Retinal pigment epithelial cell (primary cell): ENCODE measurements around the gene CELSR3.
A peak's percentile ranks its signal among the peaks of the same experiment; 100 is the strongest.

Experiments
- DNase-seq: peaks from one replicate; pipeline ENCODE4 v3.0.0-alpha.2; 2010; ENCODE audit warnings: low read depth
- H3K4me3 ChIP-seq: 2 replicates; pipeline ENCODE4 v1.5.1; 2011; ENCODE audit warnings: mild to moderate bottlenecking, low read length, control low read depth, moderate library complexity
- TF ChIP-seq, protein P1 (sequence below): conservative IDR thresholded peaks from 2 replicates; pipeline ENCODE4 v1.5.1; 2011; ENCODE audit warnings: low read depth, low read length, control low read depth, inconsistent platforms

The CELSR3 gene

DNA sequence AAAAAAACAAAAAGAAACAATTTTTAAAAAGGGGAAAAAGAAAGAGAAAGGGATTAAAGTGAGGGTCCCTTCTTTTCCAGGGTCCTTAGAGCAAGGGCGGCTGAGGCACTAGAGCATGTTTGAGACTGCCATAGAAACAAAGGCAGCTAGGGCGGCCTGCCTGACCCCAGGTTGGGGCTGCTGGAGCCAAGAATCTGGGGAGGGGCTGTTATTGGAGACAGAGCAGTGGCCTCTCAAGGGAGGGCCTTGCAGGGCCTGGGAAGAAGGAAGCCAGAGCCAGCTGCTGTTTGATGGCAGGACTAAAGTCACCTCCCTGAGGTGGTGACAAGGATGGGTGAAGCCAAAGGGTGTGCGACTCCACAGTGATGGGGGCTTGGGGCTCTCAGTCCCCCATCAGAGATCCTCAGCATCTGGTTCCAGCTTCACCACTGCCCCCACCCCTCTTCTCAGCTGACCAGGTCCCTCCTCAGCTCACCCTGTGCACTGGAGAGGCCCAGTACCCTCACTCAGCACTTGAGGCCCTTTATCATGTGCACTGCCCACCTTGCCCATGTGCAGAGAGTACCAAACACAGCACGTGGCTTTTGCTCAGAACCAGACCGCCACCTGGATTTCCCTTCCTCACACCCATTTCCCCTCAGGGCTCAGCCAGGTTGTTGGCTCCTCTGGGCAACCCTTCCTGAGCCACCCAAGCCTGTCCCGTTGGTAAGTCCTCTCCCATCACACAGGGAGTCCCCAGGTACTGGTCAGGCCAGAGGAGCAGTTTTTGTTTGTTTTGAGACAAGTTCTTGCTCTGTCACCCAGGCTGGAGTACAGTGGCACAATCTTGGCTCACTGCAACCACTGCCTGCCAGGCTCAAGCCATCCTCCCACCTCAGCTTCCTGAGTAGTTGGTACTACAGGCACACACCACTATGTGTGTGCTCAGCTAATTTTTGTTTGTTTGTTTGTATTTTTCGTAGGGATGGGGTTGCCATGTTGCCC lies 42.9 kb downstream of the CELSR3 start:
- H3K4me3 ChIP-seq = no peak overlapping the region
- TF ChIP-seq, protein P1, sequence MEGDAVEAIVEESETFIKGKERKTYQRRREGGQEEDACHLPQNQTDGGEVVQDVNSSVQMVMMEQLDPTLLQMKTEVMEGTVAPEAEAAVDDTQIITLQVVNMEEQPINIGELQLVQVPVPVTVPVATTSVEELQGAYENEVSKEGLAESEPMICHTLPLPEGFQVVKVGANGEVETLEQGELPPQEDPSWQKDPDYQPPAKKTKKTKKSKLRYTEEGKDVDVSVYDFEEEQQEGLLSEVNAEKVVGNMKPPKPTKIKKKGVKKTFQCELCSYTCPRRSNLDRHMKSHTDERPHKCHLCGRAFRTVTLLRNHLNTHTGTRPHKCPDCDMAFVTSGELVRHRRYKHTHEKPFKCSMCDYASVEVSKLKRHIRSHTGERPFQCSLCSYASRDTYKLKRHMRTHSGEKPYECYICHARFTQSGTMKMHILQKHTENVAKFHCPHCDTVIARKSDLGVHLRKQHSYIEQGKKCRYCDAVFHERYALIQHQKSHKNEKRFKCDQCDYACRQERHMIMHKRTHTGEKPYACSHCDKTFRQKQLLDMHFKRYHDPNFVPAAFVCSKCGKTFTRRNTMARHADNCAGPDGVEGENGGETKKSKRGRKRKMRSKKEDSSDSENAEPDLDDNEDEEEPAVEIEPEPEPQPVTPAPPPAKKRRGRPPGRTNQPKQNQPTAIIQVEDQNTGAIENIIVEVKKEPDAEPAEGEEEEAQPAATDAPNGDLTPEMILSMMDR = no peak
- DNase-seq = no peak

GRCh38 chr3:48617559-48617958 lies 45.1 kb downstream of the CELSR3 start:
- no peak for DNase-seq
- H3K4me3 ChIP-seq = no peak overlapping the region
- TF ChIP-seq, protein P1 = no peak

DNA sequence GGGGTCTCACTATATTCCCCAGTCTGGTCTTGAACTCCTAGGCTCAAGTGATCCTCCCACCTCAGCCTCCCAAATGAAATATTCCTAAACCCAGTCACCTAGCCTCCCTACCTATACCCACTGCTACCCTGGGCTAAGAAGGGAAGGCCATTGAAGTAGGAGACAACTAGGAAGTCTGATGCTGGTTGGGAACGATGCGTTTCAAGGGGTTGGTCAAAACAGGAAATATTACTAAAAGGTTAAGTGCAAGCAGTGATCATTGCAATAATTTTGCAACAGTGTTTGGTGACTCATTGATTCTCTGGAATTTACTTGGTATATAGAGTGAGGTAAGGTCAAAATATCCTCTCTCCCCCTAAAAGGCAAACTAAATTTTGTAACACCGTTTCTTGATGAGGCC lies 48.6 kb downstream of the CELSR3 start:
- no peak for DNase-seq
- TF ChIP-seq, protein P1 = no peak
- H3K4me3 ChIP-seq = no peak overlapping the region

GRCh38 chr3:48612309-48612708 lies 50.4 kb downstream of the CELSR3 start:
- DNase-seq = no peak
- TF ChIP-seq, protein P1 = no peak
- H3K4me3 ChIP-seq = no peak overlapping the region

DNA sequence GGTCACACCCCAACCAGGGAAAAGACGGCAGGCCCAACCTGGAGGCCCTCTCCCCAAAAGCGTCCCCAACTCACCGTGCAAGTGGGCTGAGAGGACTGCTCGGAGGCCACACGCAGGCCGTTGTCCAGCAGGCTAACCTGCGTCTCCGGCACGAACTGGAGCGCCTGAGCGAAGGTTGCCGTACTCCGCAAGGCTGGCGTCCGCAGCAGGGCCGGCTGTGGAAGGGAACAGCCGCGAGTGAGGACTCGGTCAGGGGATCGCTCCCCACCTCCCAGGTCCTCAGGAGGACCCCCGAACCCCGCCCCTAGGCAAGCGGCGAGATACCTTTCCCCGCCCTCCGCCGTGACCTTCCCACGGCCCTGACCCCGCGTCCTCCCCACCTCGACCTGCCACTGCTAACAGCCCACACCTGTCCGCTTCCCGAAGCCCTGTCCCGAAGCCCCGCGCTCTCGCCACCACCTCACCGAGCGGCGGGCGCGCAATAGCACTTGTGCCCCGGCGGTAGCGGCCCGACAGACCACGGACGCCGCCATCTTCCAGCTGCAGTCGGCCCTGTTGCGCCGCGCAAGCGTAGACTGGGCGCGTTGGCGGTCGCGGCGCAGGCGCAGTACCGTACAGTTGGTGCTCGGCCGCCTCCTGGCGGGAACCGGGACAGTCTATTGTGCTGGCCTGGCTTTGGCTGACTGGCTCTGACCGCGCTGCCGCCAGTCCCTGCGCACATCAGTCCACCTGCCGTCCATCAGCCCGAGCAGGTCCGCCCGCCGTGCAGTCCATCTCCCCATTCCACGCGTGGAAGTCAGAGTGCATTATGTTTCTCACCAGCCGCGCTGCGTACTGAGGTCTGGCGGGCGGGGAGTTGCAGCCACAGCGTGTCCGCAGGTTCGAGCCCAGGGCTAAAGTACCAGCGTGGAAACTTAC lies 53.3 kb downstream of the CELSR3 start, which contains the start of gene UQCRC1:
TSS of gene UQCRC1 (minus strand) at position 559 of the 918 bp plus-strand sequence. CDS start at position 533, 26 bp downstream.
- TF ChIP-seq, protein P1 = peak; percentile 69
- DNase-seq = peak; percentile 71
- peak within 1 kb of the TSS; percentile 95 for H3K4me3 ChIP-seq

DNA sequence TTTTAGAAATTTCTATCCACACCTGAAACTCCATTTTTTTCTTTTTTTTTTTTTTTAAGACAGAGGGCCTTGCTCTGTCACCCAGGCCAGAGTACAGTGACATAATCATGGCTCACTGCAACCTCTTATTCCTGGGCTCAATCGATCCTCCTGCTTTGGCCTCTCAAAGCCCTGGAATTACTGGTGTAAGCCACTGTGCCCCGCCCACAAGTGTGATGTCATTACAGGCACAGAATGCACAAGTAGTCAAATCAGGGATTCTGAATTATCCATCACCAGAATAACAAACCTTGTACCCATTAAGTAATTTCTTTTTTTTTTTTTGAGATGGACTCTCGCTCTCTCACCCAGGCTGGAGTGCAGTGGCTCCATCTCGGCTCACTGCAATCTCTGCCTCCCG lies 55.2 kb downstream of the CELSR3 start:
- no peak for DNase-seq
- TF ChIP-seq, protein P1 = no peak
- H3K4me3 ChIP-seq = no peak overlapping the region
